Embryonic facial prominence (tissue), 1 donor: ENCODE results near the gene RARG.

Experiments used
- DNase-seq: peaks from one replicate; pipeline ENCODE4 v3.0.0-alpha.2; 2016; ENCODE audit errors: extremely low spot score

The RARG gene

GRCh38 chr12:53231921-53232645, at the start of gene RARG:
TSS of gene RARG (minus strand) at chr12:53232209. CDS start at chr12:53227545, 4,664 bp downstream.
- peak; percentile 64 for DNase-seq

DNA sequence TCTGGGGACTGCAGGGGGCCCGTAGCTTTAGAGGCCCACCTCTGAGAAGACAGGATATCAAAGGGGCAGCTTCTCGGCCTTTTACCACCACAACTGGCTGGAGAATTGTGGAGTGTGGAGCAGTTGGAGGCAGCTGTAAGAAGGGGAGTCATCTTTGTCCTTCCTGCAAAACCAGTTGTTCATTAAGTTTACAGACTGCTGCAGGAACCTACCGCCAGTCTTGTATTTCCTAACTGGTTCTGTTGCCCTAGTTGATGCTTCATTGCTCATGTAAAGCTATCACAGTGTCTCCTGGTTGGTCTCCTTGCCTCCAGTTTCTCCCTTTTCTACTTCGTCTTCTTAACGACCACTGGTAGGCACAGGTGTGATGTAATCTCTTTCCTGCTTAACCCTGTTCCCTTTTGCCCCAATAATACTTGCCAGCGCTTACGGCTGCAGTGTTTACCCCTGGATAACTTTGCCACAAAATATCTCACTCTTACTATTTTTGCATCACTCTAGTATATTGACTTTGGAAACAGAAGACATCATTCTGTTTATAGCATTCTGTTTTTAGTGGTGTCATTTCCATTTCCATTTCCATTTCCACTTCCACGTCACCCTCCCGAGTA, 48.0 kb upstream of the RARG start:
- DNase-seq, result no peak

- no peak for DNase-seq
Measured at GRCh38 chr12:53279283-53279869, 47.4 kb upstream of the RARG start.

DNA sequence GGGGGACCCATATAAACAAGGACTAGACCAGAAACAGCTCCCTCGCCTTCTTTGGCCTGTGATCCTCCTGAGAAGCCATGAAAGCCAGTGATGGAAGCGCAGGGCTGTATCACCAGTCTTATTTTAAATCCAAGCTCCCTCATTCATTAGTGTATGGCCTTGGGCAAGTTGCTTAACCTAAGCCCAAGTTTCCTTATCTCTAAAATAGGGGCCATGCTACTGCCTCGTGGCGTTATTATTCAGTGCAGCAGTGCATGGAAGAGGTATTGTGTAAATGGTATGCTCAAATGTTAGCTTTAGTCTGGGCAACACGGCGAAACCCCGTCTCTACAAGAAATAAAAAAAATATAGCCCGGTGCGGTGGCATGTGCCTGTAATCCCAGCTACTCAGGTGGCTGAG, 46.0 kb upstream of the RARG start:
- DNase-seq, result no peak

DNA sequence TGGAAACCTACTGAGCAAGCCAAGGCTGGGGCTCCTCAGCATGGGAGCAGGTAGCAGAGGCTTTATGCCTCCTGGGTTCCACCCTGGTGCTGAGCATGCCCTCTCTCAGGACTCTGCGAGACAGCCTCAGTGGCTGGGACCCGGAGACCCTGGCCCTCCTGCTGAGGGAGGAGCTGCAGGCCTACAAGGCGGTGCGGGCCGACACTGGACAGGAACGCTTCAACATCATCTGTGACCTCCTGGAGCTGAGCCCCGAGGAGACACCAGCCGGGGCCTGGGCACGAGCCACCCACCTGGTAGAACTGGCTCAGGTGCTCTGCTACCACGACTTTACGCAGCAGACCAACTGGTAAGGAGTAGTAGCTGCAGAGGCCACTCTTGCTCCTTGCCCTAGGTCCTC, 44.5 kb upstream of the RARG start:
- no peak for DNase-seq

DNA sequence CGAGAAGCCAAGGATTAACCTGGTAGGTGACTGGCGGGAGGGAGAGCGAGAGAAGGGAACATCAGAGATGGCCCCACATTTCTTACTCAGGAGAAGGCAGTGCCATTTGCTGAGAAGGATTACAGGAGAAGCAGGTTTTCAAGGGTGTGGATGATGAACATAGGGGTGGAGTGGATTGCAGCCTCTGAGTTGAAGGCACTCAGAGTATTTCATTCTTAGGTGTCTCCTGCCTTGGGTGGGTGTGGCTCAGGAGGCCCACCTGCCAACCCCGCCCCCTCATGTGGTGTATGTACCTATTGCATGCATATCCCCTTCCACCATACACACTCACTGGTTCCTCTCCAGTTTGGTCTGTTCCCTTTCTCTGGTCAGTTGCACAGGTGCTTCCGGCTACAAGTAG, 42.4 kb upstream of the RARG start:
- no peak for DNase-seq

DNA sequence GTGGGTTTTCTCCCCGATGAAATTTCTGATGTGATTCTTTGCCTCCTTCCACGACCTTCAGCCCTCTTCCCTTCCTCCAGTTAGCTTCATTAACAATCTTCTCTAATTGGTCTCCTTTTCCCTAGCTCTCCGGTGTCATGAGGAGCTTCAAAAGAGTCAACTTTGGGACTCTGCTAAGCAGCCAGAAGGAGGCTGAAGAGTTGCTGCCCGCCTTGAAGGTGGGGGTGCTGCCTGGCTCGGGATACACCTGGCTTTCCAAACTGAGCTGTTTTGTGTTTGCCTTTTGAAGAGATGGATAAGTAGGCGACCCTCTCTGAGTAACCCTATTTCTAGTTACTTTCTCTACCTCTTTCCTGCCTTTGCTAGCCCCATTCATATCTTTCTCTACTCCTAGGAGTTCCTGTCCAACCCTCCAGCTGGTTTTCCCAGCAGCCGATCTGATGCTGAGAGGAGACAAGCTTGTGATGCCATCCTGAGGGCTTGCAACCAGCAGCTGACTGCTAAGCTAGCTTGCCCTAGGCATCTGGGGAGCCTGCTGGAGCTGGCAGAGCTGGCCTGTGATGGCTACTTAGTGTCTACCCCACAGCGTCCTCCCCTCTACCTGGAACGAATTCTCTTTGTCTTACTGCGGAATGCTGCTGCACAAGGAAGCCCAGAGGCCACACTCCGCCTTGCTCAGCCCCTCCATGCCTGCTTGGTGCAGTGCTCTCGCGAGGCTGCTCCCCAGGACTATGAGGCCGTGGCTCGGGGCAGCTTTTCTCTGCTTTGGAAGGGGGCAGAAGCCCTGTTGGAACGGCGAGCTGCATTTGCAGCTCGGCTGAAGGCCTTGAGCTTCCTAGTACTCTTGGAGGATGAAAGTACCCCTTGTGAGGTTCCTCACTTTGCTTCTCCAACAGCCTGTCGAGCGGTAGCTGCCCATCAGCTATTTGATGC, 36.9 kb upstream of the RARG start:
- no peak for DNase-seq

GRCh38 chr12:53267999-53268629, 36.1 kb upstream of the RARG start, which contains the start of gene ESPL1:
TSS of gene ESPL1 (plus strand) at chr12:53268299. CDS start at chr12:53268767, 468 bp downstream.
- peak; percentile 69 for DNase-seq

- DNase-seq, result no peak
Measured at GRCh38 chr12:53267306-53267998, 35.4 kb upstream of the RARG start.

DNA sequence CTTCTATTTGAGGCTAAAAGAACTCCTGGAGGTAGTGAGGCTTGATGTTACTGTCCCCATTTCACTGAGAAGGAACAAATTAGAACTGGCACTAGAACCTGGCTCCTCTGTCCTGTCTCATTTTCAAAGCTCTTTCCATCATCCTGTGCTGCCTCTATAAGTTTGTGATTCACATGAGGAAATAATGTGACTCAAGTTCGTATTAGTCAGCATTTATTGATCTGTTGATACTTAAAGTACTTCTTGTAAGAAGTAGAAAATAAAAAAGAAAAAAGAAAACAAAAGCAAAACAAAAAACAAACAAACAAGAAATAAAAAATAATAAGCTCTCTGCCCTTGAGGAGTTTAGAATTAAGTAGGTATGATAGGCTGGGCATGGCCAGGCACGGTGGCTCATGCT, 33.8 kb upstream of the RARG start:
- no peak for DNase-seq

GRCh38 chr12:53259891-53260290, 27.9 kb upstream of the RARG start:
- DNase-seq, result no peak

DNA sequence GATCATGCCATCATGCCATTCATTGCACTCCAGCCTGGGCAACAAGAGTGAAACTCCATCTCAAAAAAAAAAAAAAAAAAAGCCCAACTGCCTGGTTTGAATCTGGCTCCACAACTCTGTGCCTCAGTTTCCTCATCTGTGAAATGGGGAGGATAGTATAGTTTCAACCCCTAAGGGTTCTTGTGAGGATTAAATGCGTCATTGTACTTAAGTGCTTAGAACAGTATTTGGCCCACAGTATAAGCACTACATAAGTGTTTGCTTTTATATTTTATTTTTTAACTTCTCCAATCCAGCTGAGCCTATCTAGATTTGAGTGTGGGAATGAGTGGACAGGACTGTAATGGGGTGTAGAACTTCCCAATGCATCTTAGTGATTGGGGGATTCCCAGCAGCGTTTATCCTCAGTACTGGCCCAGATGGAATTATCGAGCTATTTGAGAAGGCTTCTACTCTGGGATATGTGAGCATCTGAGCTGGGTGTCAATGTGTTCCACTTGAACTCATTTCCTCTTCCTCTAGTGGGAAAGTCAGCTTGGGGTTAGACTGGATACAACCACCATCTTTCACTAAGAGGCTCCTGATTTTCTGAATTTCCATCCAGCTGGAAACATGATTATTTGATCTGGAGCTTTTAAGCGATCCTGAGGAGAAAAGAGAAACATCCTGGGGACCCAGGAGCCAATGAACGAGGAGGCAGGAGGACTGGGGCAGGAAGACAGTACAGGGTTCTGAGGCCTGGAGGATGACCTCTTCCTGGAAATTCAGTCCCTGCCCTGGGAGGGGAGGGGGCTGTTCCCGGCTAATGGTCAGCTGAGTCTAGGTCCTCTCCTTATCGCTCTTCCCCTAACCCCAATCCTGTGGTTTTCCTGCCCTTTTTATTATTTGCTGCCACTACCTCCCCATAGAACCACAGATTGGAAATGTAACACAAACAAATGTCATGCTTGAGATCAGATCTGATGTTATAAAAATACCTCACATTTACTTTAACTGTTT, 26.8 kb upstream of the RARG start:
- no peak for DNase-seq

DNA sequence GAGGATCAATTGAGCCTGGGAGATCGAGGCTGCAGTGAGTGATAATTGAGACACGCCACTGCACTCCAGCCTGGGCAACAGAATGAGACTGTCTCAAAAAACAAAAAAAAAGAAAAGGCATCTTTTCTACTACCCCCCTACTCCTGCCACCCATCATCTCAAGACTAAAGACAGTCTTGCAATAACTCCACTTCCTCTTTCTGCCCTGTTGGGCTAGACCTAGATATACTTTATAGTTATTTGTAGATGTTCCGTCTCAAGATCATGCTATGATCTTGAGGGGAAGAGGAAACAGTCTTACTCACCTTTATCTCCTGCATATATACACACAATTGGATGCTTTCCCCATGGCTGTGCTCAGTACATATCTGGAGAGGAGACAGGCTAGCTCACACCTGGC, 24.0 kb upstream of the RARG start:
- no peak for DNase-seq

GRCh38 chr12:53254816-53255545, 23.0 kb upstream of the RARG start:
- DNase-seq, result no peak

GRCh38 chr12:53253298-53253697, 21.3 kb upstream of the RARG start:
- DNase-seq, result no peak

- DNase-seq, result no peak
Measured at GRCh38 chr12:53252349-53252916, 20.4 kb upstream of the RARG start.

GRCh38 chr12:53251477-53252348, 19.7 kb upstream of the RARG start:
- DNase-seq, result no peak

DNA sequence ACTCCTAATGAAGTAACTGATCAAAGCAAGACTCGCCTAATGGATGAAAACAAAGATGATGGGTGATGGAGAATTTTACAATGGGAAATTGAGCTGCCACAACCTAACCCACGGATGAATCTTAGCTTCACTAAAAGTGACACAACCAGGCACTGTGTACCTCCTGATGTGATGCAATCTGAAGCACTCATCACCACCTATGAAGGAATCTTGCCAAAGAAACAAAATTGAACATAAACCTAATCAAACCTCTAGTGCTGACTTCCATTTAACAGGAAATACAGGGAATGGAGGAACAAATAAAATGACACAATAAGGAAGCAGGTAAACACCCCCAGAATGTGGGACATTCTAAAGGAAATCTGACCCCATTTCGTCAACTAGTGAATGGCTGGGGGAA, 13.3 kb upstream of the RARG start:
- no peak for DNase-seq
